ENCODE results near the gene DPP4.

DPP4 gene

GRCh38 chr2:162073888-162074631, at the start of gene DPP4:
Gene DPP4, minus strand, starts transcription at chr2:162074215. Its CDS starts 234 bp downstream, at chr2:162073981.
- peak; percentile 62 for DNase-seq

DNA sequence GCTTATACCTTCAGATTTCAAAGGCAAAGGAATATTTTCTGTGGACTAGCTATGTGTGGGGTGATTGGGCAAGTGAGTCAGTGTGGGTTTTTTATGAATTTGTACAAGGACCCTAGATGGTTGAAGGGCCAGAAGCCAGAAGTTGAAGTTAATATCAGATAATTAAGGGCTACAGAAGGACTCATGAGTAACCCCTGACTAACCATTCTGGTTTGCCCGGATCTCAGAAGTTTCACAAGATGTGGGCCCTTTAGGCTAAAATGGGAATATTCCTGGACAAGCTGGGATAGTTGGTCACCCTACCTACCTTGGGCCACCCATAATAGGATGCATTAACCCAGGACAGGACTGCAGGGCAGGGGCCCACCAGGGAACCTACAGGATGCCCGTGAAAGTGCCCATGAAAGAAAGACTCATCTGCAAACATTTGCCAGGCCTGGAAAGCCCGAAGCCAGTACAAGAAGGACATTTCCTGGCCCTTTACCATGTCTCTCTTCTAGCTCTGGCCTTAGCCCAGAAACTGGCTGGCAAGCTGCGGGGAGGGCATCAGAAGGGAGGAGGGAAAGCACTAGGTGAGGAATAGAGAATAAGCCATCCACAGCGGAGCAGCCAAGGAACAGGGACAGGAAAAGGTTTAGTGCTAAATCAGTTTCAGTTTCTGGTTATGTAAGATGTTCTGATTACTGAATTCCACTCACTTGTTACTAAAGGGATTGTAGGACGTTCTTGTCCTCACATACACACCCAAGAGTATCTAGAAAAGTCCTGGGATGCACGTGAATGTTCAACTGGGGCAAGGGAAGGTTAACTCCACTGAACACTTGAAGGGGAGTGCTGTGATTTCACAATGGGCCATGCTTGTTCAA, 44.4 kb upstream of the DPP4 start:
- DNase-seq, result no peak

GRCh38 chr2:162116352-162116751, 42.3 kb upstream of the DPP4 start:
- no peak for DNase-seq

DNA sequence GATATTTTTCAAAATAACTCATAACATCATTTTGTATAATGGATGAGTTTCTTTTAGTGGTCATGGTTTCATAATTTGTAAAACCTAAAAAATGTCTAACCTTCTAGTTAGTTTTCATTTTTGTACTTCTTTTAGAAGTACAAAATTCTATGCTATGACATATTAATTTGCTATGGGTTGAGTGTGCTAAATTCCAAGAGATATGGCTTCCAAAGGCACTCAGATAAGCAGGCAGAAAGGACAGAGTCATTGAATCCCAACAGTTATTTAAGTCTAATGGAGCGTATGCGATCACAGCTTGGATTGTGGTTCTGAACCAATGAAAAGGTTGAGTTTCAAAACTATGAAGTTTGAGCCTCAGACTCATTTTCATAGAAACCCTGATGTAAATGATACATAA, 41.1 kb upstream of the DPP4 start:
- DNase-seq, result no peak

DNA sequence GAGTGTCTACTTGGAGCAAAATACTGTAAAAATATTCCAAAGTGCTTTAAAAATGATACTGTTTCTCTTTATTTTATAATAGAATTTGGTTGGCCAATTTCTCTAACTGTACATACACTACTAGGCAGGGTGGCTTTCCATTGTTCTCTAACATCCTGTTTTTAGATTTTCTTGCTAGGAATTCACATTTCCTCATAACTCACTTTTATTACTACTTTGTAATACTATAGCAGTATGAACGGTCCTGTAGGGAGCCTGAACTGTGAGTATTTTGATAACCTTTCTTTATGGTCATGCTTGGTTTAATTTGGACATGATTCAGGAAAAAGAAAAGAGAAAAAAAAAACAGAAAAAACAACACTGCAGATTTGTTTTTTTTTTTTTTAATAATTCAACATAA, 40.3 kb upstream of the DPP4 start:
- DNase-seq, result no peak

GRCh38 chr2:162113776-162114168, 39.8 kb upstream of the DPP4 start:
- DNase-seq, result no peak

DNA sequence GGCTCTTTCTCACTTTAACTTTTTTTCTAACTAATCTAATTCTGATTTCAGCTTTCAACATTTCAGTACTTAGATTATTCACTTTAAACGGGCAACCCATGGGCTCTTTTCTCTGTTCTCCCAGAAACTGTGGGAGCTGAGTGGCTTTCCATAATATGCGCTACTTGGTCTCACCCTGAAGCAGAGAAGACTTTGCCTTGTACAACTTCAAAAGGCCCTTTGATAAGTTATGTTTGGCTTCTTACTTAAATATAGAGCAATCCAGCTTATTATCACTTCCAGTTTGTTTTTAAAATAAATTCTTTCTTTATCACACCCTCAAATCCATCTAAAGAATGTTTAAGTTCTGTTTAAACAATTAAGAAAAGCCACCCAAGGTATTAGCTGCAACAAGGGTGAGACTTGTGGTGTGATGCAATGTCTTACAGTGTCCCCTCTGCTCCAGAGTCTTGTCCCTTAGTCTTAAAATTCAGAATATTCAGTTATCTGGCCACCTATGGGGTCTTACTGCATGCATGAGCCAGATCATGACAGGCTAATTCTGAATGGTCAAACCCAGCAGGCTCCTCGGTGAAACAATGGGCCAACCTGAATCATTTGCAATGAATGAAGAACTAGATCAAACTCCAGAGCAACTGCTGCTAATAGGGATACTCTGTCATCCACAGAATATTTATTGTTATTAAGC, 39.2 kb upstream of the DPP4 start:
- DNase-seq, result no peak

DNA sequence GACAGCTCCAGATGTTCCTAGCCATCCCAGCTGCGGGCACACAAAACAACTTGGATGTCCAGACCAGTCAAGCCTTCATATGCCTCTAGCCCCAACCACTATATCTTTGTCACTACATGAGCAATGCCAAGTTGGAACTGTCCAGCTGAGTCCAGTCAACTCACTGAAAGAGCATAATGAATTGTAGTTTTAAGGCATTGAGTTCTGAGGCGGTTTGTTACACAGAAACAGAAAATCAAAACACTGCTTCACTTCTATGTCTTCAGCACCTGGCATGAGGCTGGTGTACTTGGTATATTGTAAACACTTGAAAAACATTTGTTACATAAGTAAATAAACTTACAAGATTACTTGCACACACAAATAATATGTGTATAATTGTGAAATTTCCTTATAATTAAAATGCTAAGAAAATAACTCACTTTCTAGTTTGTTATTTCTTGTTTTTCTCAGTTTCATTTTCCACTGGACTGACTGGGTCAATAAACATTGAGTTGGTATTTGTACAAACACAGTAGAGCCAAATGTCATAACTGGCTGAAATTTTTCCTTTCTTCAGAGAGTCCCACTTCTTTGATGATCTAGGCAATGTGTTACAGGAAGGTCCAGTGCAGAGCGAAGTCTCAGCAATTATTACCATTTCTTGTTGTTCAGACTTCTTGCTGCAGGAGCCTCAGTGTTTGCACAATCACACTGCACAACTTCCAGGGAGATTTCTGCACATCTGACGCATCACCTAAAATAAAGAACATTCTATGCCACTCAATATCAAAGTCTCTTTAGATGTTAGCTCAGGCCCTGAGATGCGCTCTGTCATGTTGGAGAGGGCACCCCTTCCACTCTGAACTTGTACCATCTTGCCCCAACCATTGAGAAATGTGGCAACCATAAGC, 38.2 kb upstream of the DPP4 start:
- no peak for DNase-seq

GRCh38 chr2:162107361-162107901, 33.4 kb upstream of the DPP4 start:
- DNase-seq, result no peak

- DNase-seq, result no peak
Measured at GRCh38 chr2:162106746-162107145, 32.7 kb upstream of the DPP4 start.

DNA sequence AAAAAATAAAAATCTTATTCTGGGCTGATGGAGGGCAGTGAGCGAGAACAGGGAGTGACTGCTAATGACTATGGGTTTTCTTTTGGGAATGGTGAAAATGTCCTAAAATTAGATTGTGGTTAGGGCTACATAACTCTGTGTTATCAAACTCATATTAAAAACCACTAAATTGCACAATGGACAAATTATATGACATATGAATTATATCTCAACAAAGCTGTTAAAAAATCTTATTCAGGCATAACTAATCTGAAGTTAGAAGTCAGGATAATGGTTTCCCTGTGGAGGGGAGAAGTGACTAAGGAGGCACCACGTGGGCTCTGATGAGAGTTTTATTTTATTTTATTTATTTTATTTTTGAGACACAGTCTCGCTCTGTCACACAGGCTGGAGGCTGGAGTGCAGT, 32.1 kb upstream of the DPP4 start:
- no peak for DNase-seq

DNA sequence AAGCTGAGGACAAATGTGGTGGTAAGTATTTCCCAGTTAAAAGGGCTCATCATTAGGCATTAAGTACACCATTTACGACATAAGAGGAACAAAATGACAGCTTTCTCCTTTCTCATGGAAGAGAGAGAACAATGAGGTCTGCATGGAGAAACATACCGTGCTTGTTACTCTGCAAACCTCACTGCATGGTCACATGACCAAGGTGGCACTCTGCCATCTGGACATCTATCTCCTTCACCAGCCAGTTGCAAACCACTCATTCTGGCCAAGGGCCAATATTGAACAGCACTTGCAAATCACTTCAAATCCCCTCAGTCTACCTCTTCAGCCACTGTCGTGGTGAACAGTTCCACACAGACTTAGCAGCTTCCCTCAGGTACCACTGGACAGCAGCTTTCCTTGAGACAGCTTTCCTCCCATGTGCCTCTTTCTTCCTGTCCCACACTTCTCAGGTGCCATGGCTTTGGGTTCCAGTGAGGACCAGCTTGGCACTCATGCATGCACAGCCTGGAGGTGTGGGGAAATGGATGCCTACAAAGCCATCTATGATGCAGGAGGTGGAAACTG, 29.5 kb upstream of the DPP4 start:
- no peak for DNase-seq

GRCh38 chr2:162100579-162100978, 26.6 kb upstream of the DPP4 start:
- no peak for DNase-seq

DNA sequence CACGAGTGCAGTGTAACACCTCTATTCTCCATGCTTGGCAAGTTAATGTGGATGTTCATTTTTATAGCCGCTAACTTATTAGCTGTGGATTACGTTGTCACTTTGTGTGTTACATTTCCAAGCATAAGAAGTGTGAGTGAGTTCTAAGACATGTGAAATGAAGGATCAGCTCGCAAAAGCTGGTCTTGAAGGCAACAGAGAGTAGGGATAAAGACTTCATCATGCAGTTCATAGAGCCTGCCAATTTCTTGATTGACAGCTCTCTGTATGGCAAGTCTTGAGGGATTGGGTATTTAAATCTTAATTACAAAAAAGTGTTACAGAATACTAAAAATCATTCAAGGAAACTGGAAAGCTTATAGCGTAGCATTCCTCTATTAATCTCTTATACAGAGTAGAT, 25.8 kb upstream of the DPP4 start:
- no peak for DNase-seq

GRCh38 chr2:162092658-162093556, 18.9 kb upstream of the DPP4 start:
- DNase-seq, result no peak

- no peak for DNase-seq
Measured at GRCh38 chr2:162092008-162092390, 18.0 kb upstream of the DPP4 start.

GRCh38 chr2:162091325-162092007, 17.5 kb upstream of the DPP4 start:
- no peak for DNase-seq

GRCh38 chr2:162090109-162090508, 16.1 kb upstream of the DPP4 start:
- no peak for DNase-seq

- no peak for DNase-seq
Measured at GRCh38 chr2:162086904-162087303, 12.9 kb upstream of the DPP4 start.
